IMR-90 (cell line): ENCODE results near the gene CAPN3. TPM values are rescaled to one million over a fixed set of nuclear protein-coding genes. Genes with fewer than 3 reads are reported as not detected.

ENCODE experiments used
- ATAC-seq: fragments of 200-7000 bp; cut with Tn5 transposase; 2 replicates; pipeline ENCODE4 v1.9.1; 2020; ENCODE audit warnings: low read depth, mild to moderate bottlenecking, moderate library complexity
- BruUV-seq: library from RNA; stranded (reverse); fragments of 400-500 nt; replicated peaks from 2 replicates; lab custom pipeline; 2021; lab: Mats Ljungman, UMichigan
- CTCF ChIA-PET: fragments of 300-600 bp; formaldehyde crosslinking; extraction: SDS; loops from one replicate; lab custom pipeline; 2021; ENCODE audit warnings: antibody characterized with exemption; lab: Yijun Ruan, JAX
- POLR2A ChIA-PET: fragments of 300-600 bp; sonication (Branson Sonifier 250); formaldehyde crosslinking; loops from one replicate; lab custom pipeline; 2022; ENCODE audit warnings: antibody characterized with exemption; ENCODE audit not compliant: unreplicated experiment; lab: Charles Lee
- DNase-seq: peaks from one replicate; pipeline ENCODE4 v3.0.0; 2013
- H2AFZ ChIP-seq: replicated peaks from 2 replicates; pipeline ENCODE3; 2013; ENCODE audit warnings: low read length, mild to moderate bottlenecking; ENCODE audit not compliant: poor library complexity
- H2AK5ac ChIP-seq: 2 replicates; pipeline ENCODE4 v1.6.1; 2013; ENCODE audit warnings: low read depth, low read length, inconsistent platforms
- H2AK9ac ChIP-seq: replicated peaks from 2 replicates; pipeline ENCODE3; 2013; ENCODE audit warnings: mild to moderate bottlenecking, low read depth, low read length, moderate library complexity; ENCODE audit not compliant: poor library complexity
- H2BK120ac ChIP-seq: 2 replicates; pipeline ENCODE4 v1.6.1; 2013; ENCODE audit warnings: low read depth, low read length, inconsistent platforms
- H2BK15ac ChIP-seq: 3 replicates; pipeline ENCODE4 v1.6.1; 2013; ENCODE audit warnings: low read depth, low read length, inconsistent platforms
- H2BK20ac ChIP-seq: 2 replicates; pipeline ENCODE4 v1.6.1; 2013; ENCODE audit warnings: low read depth, mild to moderate bottlenecking, inconsistent platforms, low read length, moderate library complexity
- H2BK5ac ChIP-seq: 2 replicates; pipeline ENCODE4 v1.6.1; 2013; ENCODE audit warnings: mild to moderate bottlenecking, low read depth, low read length, inconsistent platforms; ENCODE audit not compliant: poor library complexity, severe bottlenecking
- H3K14ac ChIP-seq: replicated peaks from 2 replicates; pipeline ENCODE4 v1.6.1; 2013; ENCODE audit warnings: low read depth, low read length, inconsistent platforms
- H3K18ac ChIP-seq: 2 replicates; pipeline ENCODE4 v1.6.1; 2013; ENCODE audit warnings: low read depth, low read length, control low read depth
- H3K23ac ChIP-seq: 2 replicates; pipeline ENCODE4 v1.6.1; 2013; ENCODE audit warnings: low read depth, low read length, inconsistent platforms
- H3K27ac ChIP-seq: 2 replicates; pipeline ENCODE4 v1.5.1; 2013; ENCODE audit warnings: mild to moderate bottlenecking, control low read depth, low read length; ENCODE audit not compliant: insufficient read depth
- H3K27me3 ChIP-seq: 2 replicates; pipeline ENCODE4 v1.6.1; 2013; ENCODE audit warnings: low read length; ENCODE audit not compliant: control insufficient read depth, insufficient read depth
- H3K36me3 ChIP-seq: 2 replicates; pipeline ENCODE4 v1.6.1; 2013; ENCODE audit warnings: low read length, mixed read lengths; ENCODE audit not compliant: control insufficient read depth, insufficient read depth
- H3K4ac ChIP-seq: 2 replicates; pipeline ENCODE4 v1.6.1; 2013; ENCODE audit warnings: low read depth, low read length, inconsistent platforms
- H3K4me1 ChIP-seq: 2 replicates; pipeline ENCODE4 v1.6.1; 2013; ENCODE audit warnings: low read length, mixed read lengths; ENCODE audit not compliant: control insufficient read depth, insufficient read depth
- H3K4me2 ChIP-seq: 2 replicates; pipeline ENCODE4 v1.6.1; 2013; ENCODE audit warnings: low read depth, mild to moderate bottlenecking, control low read depth, low read length, moderate library complexity
- H3K4me3 ChIP-seq: 2 replicates; pipeline ENCODE4 v1.5.1; 2013; ENCODE audit warnings: low read depth, mild to moderate bottlenecking, control low read depth, low read length, moderate library complexity; ENCODE audit not compliant: insufficient read depth
- H3K56ac ChIP-seq: 2 replicates; pipeline ENCODE4 v1.6.1; 2013; ENCODE audit warnings: low read length, inconsistent platforms; ENCODE audit not compliant: insufficient read depth; ENCODE audit errors: extremely low read depth
- H3K79me1 ChIP-seq, 2 experiments: 2 replicates each; pipeline ENCODE4 v1.6.1; 2013; ENCODE audit warnings: low read length in 2 of 2, inconsistent platforms in 1 of 2, low read depth in 1 of 2
- H3K9ac ChIP-seq: 2 replicates; pipeline ENCODE4 v1.6.1; 2013; ENCODE audit warnings: low read depth, low read length, control low read depth
- H3K9me1 ChIP-seq: 2 replicates; pipeline ENCODE4 v1.6.1; 2013; ENCODE audit warnings: low read length, inconsistent platforms; ENCODE audit not compliant: insufficient read depth
- H3K9me3 ChIP-seq: 2 replicates; pipeline ENCODE4 v1.6.1; 2013; ENCODE audit warnings: low read length; ENCODE audit not compliant: control insufficient read depth, insufficient read depth
- H4K20me1 ChIP-seq: 2 replicates; pipeline ENCODE4 v1.6.1; 2013; ENCODE audit warnings: low read length, inconsistent platforms; ENCODE audit not compliant: insufficient read depth
- H4K5ac ChIP-seq: 2 replicates; pipeline ENCODE4 v1.6.1; 2013; ENCODE audit warnings: mild to moderate bottlenecking, low read depth, low read length, control low read depth
- H4K8ac ChIP-seq, 2 experiments: 2 replicates each; pipeline ENCODE4 v1.6.1; 2013; ENCODE audit warnings: low read depth in 2 of 2, low read length in 2 of 2, control low read depth in 1 of 2, inconsistent platforms in 1 of 2
- H4K91ac ChIP-seq: 2 replicates; pipeline ENCODE4 v1.6.1; 2013; ENCODE audit warnings: low read depth, low read length, inconsistent platforms; ENCODE audit not compliant: insufficient read depth
- CEBPB ChIP-seq: IDR thresholded peaks from 2 replicates; pipeline ENCODE4 v1.6.1; 2012; ENCODE audit warnings: low read depth, low read length, improper control_type of control experiment
- CHD1 ChIP-seq: IDR thresholded peaks from 2 replicates; pipeline ENCODE4 v1.6.1; 2012; ENCODE audit warnings: low read depth, low read length, improper control_type of control experiment
- FOS ChIP-seq: fragments of 150-350 bp; IDR thresholded peaks from 2 replicates; pipeline ENCODE4 v1.6.1; 2016; ENCODE audit warnings: low read depth, low read length
- MAFK ChIP-seq: IDR thresholded peaks from 2 replicates; pipeline ENCODE4 v1.6.1; 2012; ENCODE audit warnings: low read depth, low read length, improper control_type of control experiment
- MAZ ChIP-seq: IDR thresholded peaks from 2 replicates; pipeline ENCODE4 v1.6.1; 2012; ENCODE audit warnings: low read depth, mild to moderate bottlenecking, low read length, improper control_type of control experiment, moderate library complexity, borderline replicate concordance
- MXI1 ChIP-seq: IDR thresholded peaks from 2 replicates; pipeline ENCODE4 v1.6.1; 2012; ENCODE audit warnings: low read depth, mild to moderate bottlenecking, low read length, moderate library complexity, borderline replicate concordance
- NFE2L2 ChIP-seq: fragments of 150-350 bp; IDR thresholded peaks from 2 replicates; pipeline ENCODE4 v1.6.1; 2016; ENCODE audit warnings: low read depth, mild to moderate bottlenecking, low read length
- POLR2A ChIP-seq: IDR thresholded peaks from 2 replicates; pipeline ENCODE4 v1.6.1; 2012; ENCODE audit warnings: mild to moderate bottlenecking, low read depth, low read length
- RAD21 ChIP-seq: IDR thresholded peaks from 2 replicates; pipeline ENCODE4 v1.6.1; 2012; ENCODE audit warnings: low read length, improper control_type of control experiment
- RCOR1 ChIP-seq: IDR thresholded peaks from 2 replicates; pipeline ENCODE4 v1.6.1; 2012; ENCODE audit warnings: mild to moderate bottlenecking, low read length, improper control_type of control experiment; ENCODE audit not compliant: insufficient replicate concordance
- RFX5 ChIP-seq: IDR thresholded peaks from 2 replicates; pipeline ENCODE4 v1.8.0; 2012; ENCODE audit warnings: low read depth, mild to moderate bottlenecking, low read length, moderate library complexity
- SMC3 ChIP-seq: fragments of 150-350 bp; IDR thresholded peaks from 2 replicates; pipeline ENCODE4 v1.6.1; 2016; ENCODE audit warnings: low read depth, mild to moderate bottlenecking, antibody characterized with exemption, low read length, moderate library complexity
- WGBS, 2 experiments: methylation state at CpG; one replicate each; pipeline versions ENCODE4 v1.1.5 to v1.1.7; 2013; ENCODE audit warnings: missing lambda C conversion rate in 2 of 2; ENCODE audit not compliant: insufficient read length in 1 of 2; ENCODE audit errors: extremely low coverage in 2 of 2; 5-methylcytosine and 5-hydroxymethylcytosine counted together
- dilution Hi-C: fragments of 300-500 bp; cut with HindIII; formaldehyde crosslinking; loops from one replicate; pipeline ENCODE4 v1.14.3; 2018; ENCODE audit warnings: low sequenced_read_pairs; ENCODE audit not compliant: unreplicated experiment
- in situ Hi-C: fragments of 300-500 bp; cut with MboI; formaldehyde crosslinking; loops from 3 replicates; pipeline ENCODE4 v1.14.3; 2019; ENCODE audit warnings: low sequenced_read_pairs, inconsistent platforms, mixed read lengths
- intact Hi-C: fragments of 100-400 bp; cut with micrococcal nuclease; formaldehyde crosslinking; loops from 2 replicates; pipeline ENCODE4 v1.10.0; 2022
- polyA plus RNA-seq, 3 experiments: library from polyadenylated mRNA; depleted of rRNA; stranded (reverse); fragments of >200 nt; gene quantifications; 2 replicates each; pipeline ENCODE4 v1.2.3, GENCODE V29; 2012; ENCODE audit warnings: low replicate concordance in 1 of 3
- total RNA-seq: library from RNA; depleted of rRNA; stranded (reverse); fragments of >200 nt; gene quantifications from 2 replicates; pipeline ENCODE4 v1.2.3, GENCODE V29; 2012
- TF ChIP-seq, protein P1 (sequence below): fragments of 150-350 bp; IDR thresholded peaks from 2 replicates; pipeline ENCODE4 v1.6.1; 2016; ENCODE audit warnings: low read depth, mild to moderate bottlenecking, low read length, moderate library complexity, borderline replicate concordance
- TF ChIP-seq, protein P2 (sequence below): fragments of 150-350 bp; IDR thresholded peaks from 2 replicates; pipeline ENCODE4 v1.6.1; 2017; ENCODE audit warnings: mild to moderate bottlenecking, antibody characterized with exemption, low read length, low read depth
- TF ChIP-seq, protein P3 (sequence below): conservative IDR thresholded peaks from 2 replicates; pipeline ENCODE4 v1.5.1; 2012; ENCODE audit warnings: mild to moderate bottlenecking, low read depth, low read length, improper control_type of control experiment

Gene CAPN3
- total and polyA plus RNA-seq, 2 of the 4 experiments (the other 2 are of a cell fraction) = 1.1 to 1.4 TPM

DNA sequence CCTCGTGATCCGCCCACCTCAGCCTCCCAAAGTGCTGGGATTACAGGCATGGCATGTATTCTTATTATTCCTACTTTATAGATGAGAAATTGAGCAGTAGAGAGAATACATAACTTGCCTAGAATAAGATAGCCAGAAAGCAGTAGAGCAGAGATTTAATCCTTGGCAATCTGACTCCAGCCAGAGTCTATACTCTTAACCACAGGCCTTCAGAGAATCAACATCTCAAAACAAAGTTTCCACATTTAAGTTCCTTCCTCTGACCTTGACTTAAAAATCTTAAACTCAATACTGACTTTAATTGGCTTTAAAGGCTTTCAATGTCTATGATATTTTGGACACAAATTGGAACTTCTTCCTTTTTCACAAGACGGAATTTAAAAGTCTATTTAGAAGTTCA, 94.5 kb downstream of the CAPN3 start:
- dilution Hi-C loops = no loop called here
- no peak overlapping the region for H3K14ac ChIP-seq
- no peak overlapping the region for H3K27ac ChIP-seq
- intact Hi-C loops = loop anchor here (10.0 kb wide), 1 partner anchor 179 kb away; the partner anchor contains the start of genes GANC and TMEM87A
- H3K4me3 ChIP-seq = no peak overlapping the region
- H3K9ac ChIP-seq = no peak overlapping the region
- no peak overlapping the region for H4K8ac ChIP-seq
- peaks cover 3% of the 10 kb centered on the region; the same call in 1 of the 2 replicates for H3K9me1 ChIP-seq
- POLR2A ChIA-PET = no interaction called here
- no peak overlapping the region for H2BK5ac ChIP-seq
- H3K23ac ChIP-seq = no peak overlapping the region
- no peak overlapping the region for H4K91ac ChIP-seq
- H3K36me3 ChIP-seq = peaks cover 18% of the 10 kb centered on the region
- no peak for DNase-seq
- H4K20me1 ChIP-seq = peaks cover 11% of the 10 kb centered on the region; the same call in 1 of the 2 replicates
- H3K4ac ChIP-seq = no peak overlapping the region
- no peak overlapping the region for H2BK120ac ChIP-seq
- H2BK15ac ChIP-seq = no peak overlapping the region
- no peak overlapping the region for H2BK20ac ChIP-seq
- H4K5ac ChIP-seq = no peak overlapping the region
- H3K4me2 ChIP-seq = no peak overlapping the region
- no CpG with 5 or more reads among the region's 3 CpGs for WGBS, 2 experiments
- H3K56ac ChIP-seq = no peak overlapping the region
- H3K27me3 ChIP-seq = no peaks in the 10 kb centered on the region
- TF ChIP-seq, protein P1, sequence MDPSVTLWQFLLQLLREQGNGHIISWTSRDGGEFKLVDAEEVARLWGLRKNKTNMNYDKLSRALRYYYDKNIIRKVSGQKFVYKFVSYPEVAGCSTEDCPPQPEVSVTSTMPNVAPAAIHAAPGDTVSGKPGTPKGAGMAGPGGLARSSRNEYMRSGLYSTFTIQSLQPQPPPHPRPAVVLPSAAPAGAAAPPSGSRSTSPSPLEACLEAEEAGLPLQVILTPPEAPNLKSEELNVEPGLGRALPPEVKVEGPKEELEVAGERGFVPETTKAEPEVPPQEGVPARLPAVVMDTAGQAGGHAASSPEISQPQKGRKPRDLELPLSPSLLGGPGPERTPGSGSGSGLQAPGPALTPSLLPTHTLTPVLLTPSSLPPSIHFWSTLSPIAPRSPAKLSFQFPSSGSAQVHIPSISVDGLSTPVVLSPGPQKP = no peak
- TF ChIP-seq NFE2L2 (no peak), MAFK (no peak), RCOR1 (no peak), SMC3 (no peak), MXI1 (no peak), FOS (no peak), POLR2A (no peak), RAD21 (no peak), CHD1 (no peak), RFX5 (no peak), MAZ (no peak), CEBPB (no peak)
- TF ChIP-seq, protein P2, sequence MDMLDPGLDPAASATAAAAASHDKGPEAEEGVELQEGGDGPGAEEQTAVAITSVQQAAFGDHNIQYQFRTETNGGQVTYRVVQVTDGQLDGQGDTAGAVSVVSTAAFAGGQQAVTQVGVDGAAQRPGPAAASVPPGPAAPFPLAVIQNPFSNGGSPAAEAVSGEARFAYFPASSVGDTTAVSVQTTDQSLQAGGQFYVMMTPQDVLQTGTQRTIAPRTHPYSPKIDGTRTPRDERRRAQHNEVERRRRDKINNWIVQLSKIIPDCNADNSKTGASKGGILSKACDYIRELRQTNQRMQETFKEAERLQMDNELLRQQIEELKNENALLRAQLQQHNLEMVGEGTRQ = no peak
- TF ChIP-seq, protein P3, sequence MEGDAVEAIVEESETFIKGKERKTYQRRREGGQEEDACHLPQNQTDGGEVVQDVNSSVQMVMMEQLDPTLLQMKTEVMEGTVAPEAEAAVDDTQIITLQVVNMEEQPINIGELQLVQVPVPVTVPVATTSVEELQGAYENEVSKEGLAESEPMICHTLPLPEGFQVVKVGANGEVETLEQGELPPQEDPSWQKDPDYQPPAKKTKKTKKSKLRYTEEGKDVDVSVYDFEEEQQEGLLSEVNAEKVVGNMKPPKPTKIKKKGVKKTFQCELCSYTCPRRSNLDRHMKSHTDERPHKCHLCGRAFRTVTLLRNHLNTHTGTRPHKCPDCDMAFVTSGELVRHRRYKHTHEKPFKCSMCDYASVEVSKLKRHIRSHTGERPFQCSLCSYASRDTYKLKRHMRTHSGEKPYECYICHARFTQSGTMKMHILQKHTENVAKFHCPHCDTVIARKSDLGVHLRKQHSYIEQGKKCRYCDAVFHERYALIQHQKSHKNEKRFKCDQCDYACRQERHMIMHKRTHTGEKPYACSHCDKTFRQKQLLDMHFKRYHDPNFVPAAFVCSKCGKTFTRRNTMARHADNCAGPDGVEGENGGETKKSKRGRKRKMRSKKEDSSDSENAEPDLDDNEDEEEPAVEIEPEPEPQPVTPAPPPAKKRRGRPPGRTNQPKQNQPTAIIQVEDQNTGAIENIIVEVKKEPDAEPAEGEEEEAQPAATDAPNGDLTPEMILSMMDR = no peak
- H2AFZ ChIP-seq = no peak overlapping the region
- peaks cover 7% of the 10 kb centered on the region for H3K4me1 ChIP-seq
- H3K18ac ChIP-seq = no peak overlapping the region
- H3K79me1 ChIP-seq = peaks cover 14 to 36% of the 10 kb centered on the region in 2 experiments
- no peak overlapping the region for H2AK5ac ChIP-seq
- no TSS peak for BruUV-seq
- CTCF ChIA-PET = interaction anchor here (0.7 kb wide), 1 partner anchor 9 kb away, joined by 3 read pairs; no protein-coding TSS in a partner anchor
- no peaks in the 10 kb centered on the region for H3K9me3 ChIP-seq
- no peak for ATAC-seq
- no peak overlapping the region for H2AK9ac ChIP-seq
- in situ Hi-C loops = no loop called here
